ENCODE data around the gene KCNS1.
A peak's percentile ranks its signal among the peaks of the same experiment; 100 is the strongest.
"Not testable (repeated sequence)": the region's sequence is repeated elsewhere in the genome, so short reads cannot be mapped to it uniquely, and the experiment has no call there.

Gene KCNS1

DNA sequence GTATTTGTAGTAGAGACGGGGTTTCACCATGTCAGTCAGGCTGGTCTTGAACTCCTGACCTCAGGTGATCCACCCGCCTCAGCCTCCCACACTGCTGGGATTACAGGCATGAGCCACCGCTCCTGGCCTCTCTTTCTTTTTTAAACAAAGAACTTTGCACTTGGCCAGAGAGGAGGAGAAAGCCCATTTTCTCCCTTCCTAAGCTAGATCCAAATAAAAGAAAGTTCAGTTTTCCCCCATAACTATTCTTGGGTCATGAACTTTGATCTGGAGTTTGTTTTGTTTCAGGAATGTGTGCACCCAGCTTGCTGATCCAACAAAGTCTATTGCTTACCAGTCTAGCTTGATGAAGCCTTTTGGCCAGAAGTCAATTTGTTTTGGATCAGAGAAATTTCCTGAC is 23.4 kb downstream of the KCNS1 start:
- no peak for DNase-seq

DNA sequence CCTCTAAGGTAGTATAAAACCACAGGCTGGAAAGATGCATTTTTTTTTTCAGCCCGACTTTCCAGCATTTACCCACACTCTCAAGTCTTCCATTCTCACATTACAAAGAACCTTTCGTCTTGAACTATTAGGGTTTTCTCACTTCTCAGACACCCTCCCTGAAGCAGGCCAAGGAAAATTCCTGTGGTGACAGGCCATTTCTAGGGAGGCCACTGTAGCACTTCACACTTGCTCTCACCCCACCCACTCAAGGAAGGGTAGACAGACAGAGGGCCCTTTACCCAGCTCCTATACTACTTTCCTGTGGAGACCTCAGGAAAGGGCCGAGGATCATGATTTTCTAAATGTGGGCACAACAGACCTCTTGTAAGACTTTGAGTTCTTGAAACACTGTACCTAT is 27.7 kb downstream of the KCNS1 start:
- DNase-seq, result no peak

DNA sequence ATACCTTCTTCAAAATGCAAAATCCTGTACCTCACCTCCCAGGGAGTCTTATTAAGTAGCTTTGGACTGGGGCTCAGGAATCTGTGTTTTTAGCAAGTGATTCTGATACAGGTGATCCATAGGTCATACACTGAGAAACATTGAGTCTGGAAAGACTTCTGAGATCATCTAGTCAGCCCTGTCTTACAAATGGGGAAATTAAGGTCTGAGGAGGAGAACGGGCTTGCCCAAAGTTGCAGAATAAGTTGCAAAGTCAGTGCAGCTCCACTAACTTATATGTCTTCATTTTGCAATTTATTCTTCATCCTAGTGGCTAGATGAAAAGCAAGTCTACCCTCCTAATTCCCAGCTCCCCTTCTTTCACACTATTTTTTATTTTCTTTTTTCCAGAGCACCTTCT is 28.9 kb downstream of the KCNS1 start:
- DNase-seq, result no peak

DNA sequence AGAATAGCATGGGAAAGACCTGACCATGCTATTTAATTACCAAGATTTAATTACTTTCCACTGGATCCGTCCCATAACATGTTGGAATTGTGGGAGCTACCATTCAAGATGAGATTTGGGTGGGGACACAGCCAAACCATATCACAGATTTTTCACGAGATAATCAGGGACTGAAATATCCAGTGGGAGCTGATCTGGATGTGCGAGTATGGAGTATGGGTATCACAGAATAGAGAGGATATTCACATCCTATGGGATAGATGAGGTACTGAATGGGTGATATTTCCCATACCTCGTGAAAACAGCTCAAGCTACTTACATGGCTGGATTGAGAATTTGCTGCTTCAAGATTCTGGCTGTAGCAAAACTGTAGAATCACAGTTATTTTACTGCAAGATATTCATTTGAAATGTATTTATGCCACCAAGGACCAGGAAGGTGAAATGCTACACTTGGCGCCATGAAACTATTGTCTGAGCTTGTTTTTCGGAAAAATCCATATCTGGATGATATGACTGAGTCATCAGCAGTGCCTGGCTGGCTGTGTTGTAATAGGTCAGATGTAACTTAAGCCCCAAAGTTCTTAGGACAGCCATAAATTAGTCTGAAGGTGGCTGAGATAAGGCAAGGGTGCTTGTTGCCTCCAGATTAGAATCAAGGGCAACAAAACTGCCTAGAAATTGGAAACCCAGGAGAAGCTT is 29.8 kb downstream of the KCNS1 start:
- no peak for DNase-seq

DNA sequence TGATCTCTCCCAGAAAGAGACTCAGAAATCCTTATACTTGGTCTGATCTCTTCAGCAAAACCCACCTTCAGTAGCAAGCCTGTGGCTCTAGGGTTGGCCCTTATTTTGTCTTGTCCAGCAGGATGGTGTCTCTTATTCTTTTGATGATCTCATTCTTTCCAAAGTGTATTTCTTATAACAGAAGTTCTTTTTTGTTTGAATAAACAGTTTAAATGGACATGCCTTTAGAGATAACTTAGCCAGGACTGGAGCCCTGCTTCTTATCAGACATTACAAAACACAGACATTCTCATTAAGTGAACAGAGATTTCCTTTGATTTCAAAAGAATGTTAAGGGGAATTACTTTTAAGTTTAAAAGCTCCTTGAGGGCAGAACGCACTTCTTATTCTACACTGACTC is 31.7 kb downstream of the KCNS1 start:
- no peak for DNase-seq

DNA sequence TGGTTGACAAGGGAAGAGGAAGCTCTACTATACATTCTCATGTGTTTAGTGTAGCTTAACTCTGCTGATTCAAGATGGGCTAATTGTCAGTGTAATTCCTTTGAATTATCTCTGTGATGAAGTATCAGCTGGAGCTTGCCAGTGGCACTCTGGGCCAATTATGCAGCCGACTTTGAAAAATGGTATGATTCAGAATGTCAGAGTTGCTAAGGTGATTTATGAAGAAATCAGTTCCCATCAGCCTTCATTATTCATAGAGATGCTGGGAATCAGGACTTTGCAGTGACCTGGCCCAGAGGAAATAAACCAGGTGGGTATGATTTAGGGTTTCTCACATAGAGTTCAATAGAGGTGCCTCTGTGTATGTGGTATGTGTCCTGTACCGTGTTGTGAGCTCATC is 33.4 kb downstream of the KCNS1 start:
- DNase-seq, result no peak

DNA sequence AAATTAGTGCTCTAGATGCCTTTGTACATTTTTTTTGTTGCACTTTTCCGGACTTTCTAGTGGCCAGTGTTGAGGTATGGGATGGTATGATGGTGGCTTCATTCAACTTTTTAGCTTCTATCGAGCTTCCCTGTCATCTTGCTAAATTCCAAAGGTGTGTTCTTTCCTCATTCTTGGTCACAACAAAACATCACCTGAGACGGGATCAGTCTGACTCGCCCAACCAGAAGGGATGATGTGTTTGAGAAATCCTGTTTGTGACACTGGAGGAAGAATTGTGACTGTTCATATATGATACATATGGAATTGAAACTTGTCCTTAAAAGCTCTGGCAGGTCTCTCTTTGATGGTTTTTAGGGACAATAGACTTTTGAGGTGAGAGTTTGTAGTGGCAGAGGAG is 33.8 kb downstream of the KCNS1 start:
- no peak for DNase-seq

DNA sequence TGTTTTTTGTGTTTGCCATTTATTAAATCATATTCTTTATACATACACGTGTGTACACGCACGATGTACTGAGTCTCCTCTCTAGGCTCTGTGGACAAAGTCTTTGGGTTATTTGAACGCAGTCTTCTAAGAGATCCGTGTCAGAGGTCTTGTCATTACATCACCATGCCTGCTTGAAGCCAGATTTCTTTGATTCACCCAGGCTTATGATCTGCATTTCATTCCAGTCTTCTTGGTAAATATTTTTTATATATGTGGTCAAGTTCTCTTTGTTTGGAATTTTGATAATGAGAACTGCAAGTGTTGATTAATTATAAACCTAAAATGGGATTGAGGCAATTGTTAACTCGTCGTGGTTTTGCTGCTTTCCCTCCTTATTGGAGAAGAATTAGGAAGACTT is 34.6 kb downstream of the KCNS1 start:
- DNase-seq, result no peak

DNA sequence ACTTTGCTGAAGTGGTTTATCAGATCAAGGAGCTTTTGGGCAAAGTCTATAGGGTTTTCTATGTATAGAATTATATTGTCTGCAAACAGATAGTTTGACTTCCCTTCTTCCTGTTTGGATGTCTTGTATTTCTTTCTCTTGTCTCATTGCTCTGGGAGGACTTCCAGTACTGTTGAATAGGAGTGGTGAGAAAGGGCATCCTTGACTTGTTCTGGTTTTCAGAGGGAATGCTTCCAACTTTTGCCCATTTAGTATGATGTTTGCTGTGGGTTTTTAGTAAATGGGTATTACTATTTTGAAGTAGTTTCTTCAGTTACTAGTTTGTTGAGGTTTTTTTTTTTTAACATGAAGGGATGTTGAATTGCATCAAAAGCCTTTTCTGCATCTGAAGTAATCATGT is 36.1 kb downstream of the KCNS1 start:
- DNase-seq, result no peak

DNA sequence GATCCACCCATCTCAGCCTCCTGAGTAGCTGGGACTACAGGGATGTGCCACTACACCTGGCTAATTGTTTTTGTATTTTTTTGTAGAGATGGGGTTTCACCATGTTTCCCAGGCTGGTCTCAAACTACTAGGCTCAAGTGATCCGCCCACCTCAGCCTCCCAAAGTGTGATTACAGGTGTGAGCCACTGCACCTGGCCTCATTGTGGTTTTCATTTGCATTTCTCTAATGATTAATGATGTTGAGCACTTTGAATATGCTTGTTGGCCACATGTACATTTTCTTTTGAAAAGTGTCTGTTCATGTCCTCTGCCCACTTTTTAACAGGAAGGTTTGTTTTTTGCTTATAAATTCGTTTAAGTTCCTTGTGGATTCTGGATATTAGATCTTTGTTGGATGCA is 37.8 kb downstream of the KCNS1 start:
- DNase-seq, result not testable (repeated sequence)

DNA sequence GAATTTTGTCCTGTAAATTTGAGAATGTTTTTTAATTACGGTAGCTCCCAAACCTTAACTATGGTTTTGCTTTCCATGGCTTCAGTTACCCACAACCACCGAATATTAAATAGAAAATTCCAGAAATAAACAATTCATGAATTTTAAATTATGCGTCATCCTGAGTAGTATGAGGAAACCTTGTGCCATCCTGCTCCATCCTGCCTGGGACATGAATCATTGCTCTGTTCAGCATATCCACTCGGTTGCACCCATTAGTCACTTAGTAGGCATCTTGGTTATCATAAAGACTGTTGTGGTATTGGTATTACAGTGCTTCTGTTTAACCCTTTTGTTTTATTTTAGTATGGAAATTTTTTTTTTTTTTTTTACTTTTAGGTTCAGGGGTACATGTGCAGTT is 39.7 kb downstream of the KCNS1 start:
- no peak for DNase-seq

DNA sequence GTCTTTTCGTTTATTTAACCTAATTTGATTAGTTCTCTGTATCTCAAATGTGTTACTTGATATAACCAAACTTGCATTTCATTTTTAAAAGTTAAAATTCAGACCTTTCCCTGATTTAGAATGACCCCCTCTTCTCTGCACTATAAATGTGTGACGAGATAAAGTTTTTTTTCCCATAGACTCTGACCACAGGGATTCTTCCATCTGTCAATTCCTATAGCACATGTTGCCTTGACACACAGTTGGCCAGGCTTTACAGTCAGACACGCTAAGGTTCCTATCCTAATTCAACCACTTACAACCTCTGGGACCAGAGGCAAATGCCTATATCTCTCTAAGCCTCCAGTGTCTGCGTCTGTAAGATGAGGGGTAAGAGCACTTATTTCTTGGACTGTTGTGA is 40.6 kb downstream of the KCNS1 start:
- DNase-seq, result no peak

DNA sequence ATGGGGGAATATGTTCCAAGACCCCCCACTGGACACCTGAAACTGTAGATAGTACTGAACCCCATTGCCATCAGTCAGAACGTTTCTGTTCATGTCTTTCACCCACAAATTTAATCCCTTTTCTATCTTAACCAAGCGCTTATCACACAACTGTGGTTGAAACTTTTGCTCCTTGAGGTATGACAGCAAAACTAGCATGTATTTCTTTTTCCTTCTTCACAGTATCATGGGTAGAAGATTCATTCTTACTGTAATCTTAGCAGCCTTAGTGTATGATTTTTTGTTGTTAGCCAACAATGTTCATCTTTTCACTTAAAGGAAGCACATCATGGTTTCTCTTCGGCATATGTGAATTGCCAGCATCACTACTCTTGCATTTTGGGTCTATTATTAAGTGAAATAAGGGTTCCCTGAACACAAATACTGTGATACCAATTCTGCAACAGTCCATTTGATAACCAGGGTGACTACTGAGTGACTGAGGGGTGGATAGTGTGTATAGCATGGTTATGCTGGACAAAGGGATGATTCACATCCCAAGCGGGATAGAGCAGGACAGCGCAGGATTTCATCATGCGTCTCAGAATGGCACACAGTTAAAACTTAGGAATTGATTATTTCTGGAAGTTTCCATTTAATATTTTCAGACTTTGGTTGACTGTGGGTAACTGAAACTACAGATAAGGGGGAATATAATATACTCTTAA is 41.8 kb downstream of the KCNS1 start:
- DNase-seq, result no peak

DNA sequence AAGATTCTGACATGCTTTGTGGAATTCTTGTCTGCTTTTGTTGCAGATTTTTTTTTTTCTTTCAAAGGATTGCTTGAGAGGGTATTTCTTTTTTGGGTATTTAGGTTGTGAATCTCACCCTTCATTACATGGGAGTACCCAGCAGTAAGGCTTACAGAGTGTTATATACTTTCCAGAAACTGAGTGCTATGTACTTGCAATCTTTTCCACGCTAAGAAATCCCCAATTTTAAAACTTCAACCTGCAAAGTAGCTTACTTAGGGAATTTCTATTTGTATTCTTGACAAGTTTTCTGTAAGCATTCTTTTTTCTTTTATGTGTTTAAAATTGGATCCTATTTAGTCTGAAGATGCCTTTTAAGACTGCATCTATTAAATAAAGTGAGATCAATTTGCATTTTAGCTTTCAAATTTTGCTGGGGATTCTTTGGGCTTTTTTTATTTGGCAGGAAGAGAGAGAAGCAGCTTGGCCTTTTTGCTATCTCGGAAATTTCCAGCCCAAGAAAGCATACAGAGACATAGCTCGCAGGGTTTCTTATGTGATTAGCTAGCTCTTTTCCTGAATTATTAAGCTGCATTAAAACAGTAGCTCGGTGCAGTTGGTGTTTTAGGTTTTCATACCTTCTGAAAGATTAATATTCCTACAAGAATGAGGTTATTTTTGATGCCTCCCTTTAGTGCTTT is 42.6 kb downstream of the KCNS1 start:
- no peak for DNase-seq

DNA sequence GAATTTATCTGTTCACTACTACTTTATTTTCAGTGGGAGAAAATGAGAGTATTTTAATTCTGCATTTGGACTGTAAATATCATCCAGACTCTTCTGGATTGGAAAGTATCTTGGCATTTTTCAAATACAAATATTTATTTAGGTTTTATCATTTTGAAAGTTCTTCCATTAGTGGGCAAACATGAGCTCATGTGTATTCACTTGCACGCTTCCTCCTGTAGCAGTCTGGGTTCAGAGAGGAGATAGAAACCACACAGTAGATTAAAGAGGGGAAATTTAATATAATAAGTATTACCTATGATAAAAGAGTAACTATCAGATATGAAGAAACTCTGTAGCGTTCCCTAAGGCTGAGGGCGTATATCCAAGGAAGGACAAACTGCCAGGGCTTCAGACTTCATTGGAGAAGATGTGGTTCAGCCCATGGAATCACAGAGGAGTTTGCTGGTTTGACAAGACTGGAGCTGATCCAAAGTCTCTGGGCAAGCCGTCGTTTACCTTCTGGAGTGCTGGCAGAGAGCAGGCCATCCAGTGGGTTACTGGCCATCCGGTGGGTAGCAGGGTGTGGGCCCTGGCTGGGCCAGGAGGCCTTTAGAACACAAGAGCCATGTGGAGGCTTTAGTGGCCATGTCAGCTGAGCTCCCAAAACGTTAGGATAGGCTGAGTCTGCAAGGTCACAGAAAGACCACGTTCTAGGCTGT is 44.3 kb downstream of the KCNS1 start:
- no peak for DNase-seq

DNA sequence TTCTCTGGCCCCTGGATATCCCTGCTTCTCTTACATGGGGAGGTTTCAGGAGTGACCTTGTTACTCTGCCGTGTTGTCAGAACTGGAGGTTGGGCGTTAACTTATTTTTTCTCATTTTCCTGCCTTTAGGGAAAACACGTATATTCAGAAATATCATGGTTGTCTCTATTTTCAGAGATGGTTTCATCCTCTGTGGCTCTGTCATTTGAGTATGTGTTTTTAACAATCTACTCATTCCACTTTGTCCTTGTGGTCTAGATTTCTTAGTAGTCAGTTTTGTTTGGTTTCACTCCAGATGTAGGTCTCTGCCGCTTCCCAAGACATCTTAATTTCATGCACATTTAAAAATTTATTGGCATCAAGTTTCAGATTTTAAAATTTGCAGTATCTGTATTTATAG is 45.9 kb downstream of the KCNS1 start:
- DNase-seq, result no peak

DNA sequence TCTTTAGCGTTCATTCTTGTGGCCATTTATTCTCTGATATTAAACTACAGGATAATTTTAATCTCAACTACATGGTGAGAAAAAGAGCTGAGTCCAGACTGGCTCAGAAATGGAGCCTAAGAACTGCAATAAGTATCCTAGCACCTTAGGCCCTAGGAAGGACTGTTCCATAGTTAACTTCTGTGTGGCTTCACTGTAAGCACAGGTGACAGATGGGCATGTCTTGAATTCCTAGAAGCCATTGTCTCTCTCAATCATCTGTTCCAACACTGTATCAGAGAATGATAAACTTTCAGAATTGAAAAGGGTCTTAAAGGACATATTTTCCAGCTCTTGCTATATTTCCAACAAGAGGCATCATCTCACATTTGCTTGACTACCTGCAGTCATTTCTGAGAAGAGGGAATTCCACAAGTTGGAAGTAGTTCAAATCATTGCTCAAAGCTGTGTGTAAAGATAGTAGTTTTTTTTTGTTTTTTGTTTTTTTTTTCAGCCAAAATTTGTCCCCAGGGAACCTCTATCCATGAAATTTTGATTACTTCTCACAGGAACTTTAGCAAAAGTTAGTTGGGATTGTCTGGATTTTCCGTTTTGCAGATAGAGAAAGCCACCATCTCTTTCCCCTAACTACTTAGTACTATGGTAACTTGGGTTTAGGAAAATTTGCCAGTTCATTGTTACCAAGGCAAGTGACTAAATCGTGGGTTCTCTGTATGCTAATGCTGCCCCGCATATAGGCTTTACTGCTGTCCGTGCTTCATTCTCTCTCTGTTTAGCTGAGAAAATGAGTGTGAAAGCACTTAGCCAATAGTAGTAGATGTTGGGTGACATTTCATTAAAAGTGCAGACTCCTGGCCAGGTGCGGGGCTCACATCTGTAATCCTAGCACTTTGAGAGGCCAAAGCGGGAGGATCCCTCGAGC is 47.2 kb downstream of the KCNS1 start:
- no peak for DNase-seq

DNA sequence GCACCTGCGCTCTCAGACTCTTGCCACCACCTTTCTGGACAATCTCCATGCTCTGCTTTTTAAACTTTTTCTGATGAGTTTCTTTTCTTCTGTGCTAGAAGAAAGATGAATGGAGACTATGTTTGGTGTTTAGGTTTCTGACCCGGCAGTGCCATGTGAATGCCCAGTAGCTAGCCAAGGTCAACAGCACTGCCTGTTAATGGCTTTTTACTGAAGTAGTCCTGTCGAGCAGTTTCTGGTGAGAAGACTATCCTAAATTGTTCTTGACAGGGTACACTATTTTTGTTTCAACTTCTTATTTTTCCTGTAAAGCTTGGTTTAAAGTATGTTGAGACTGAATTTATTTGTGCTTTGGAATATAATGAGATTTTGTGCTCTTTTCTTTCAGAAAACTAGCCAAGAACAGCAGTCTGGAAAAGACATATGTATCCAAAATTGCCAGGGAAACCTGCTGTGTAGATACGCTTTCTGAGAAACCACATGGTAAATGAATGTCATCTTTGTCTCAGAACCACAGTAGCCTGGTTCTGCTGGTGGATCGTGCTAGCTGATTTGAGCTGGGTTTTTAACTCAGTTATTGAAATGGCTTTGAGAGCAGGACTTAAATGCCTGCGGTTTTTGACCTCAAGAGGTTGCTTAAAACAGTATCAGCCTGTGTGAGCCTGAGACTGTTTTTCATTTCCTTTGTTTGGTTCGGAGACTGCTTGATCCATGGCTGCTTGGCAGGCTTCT is 48.1 kb downstream of the KCNS1 start:
- DNase-seq, result peak in 1 of 5 donors; percentile 65

DNA sequence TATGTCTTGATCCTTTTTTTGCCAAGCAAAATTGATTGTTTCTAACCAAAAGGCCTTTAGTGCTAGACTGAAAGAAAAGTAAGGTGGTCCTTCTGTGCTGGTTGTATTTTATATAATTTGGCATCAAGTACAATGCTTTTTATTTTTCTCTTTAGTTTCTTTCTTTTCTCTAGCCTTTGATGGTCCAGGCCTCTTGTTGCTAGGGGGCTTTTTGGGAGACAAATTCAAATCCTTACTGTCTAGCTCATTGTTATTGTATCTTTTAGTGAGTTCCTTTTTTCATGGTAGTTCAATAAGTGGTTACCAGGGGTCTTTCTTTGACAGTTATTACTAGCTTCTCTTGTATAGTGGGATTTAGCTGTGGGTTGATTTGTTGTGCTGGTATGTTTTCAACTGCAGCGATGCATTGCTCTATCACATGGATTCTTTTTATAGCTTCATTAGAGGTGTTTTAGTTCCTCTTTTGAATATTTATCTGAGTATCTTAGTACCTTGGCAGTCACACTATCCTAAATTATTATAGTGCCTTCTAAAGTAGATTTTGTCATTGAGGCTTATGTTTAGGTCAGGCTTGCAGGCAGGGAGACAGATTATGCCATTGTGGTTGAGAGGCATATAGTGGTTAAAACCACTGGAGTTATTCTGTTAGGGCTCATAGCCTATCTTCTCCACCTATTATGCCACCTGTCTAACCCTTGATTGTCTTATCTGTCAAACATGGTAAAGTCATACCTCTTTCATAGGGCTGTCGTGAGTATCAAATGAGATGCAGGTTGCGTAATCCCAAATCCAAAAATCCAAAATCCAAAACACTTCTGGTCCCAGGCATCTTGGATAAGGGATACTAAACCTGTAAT is 49.5 kb downstream of the KCNS1 start:
- DNase-seq, result no peak

DNA sequence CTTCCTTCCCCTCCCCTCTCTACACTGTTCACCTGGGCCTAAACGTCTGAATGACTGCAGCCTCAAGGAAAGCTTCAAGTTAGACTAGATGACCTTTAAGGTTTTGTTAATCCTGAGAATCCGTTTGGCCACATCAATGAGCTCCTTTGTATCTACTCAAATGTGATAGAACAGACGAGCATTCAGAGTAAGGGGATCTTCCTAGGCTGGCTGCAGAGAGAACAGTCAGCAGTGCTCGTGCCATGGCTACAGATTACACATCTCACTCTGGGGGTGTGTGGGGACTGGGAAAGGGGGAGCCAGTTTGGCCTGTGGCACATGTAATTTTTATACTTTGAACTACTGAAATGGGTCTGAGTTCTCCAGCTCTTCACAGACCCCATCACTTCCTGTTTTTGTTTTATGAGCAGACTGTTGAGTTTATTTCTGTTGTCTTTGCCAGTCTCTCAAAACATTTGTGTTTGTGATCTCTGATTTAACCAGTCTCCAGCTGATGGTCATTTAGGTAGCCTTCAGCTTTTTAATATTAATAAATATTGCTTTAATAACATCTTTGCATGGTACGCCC is 50.9 kb downstream of the KCNS1 start:
- peak in 1 of 5 donors; percentile 20 for DNase-seq
